ENCODE results near the gene PSMD10. TPM values are rescaled to one million over a fixed set of nuclear protein-coding genes. Genes with fewer than 3 reads are reported as not detected.
A peak's percentile ranks its signal among the peaks of the same experiment; 100 is the strongest.

Gene PSMD10
- total and polyA plus RNA-seq, 2 experiments from 2014 or later, result 70.5 to 71.0 TPM

DNA sequence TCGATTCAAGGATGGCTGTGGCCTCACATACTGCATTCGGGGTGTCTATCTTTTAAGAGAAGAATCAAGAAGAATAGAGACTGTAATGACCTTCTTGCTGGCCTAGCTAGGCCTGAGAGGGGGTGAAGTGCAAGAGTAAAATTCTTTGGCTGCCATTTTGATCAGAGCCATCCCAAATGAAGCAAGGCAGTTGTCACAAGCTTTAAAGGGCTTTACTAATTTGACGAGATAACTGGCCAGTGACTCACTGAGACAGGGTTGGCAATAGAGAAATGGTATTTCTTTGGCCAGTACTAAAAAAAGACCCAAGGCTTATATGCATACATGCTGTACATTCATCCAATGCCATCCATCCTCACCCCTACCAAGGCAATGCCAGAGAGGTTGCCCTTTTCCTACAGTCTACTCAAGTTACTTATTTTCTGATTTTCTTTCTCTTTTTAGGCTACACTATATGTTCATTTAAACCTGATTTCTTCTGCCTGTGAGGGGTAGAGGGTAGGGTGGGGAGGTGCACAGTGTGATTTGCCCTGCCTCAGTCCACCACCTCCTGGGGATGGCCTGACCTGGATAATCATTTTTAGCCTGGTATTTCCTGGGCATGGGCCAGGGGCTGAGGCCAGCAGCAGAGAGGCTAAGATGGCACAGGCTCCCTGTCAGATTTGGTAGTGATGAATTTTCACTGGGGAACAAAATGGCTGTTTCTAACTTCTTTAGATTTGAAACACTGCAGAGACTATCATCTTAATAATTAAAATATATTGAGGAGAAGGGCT is 32.4 kb upstream of the PSMD10 start:
- no peaks in the 10 kb centered on the region for H3F3A ChIP-seq (ENCODE audit: insufficient read depth)
- TF ChIP-seq EZH2 (IDR thresholded peaks at IDR 0.05; ENCODE audit: insufficient read depth, poor library complexity, severe bottlenecking) (no peak), EZH2phosphoT487 (IDR thresholded peaks at IDR 0.05; ENCODE audit: insufficient read depth, low read depth) (no peak)
- H2AFZ ChIP-seq, result peak overlapping the region; percentile 60; the same call in 1 of the 2 replicates
- WGBS, 2 experiments (ENCODE audit: low coverage in 1 of 2, low lambda C conversion rate in 2 of 2, missing lambda C conversion rate in 2 of 2), result 94% methylated on average over 3 of the region's 3 CpGs
- H3K36me3 ChIP-seq (ENCODE audit: low read depth), result no peaks in the 10 kb centered on the region
- H3K9me3 ChIP-seq (ENCODE audit: low read depth), result no peaks in the 10 kb centered on the region
- no peak overlapping the region for H3K27ac ChIP-seq
- H3K79me2 ChIP-seq (ENCODE audit: insufficient read depth), result no peaks in the 10 kb centered on the region
- in situ Hi-C loops (cut with MboI), result no loop called here
- H3K4me1 ChIP-seq (ENCODE audit: insufficient read depth), result peaks cover 13% of the 10 kb centered on the region
- no peaks in the 10 kb centered on the region for H3K27me3 ChIP-seq (replicated peaks; ENCODE audit: insufficient read depth)
- H3K9me2 ChIP-seq (ENCODE audit: insufficient read depth), result no peaks in the 10 kb centered on the region
- no peak overlapping the region for H3K4me2 ChIP-seq (ENCODE audit: unreplicated experiment)
- H3K9ac ChIP-seq, result no peak overlapping the region
- H3K4me3 ChIP-seq, result no peak overlapping the region
- no peak for DNase-seq
- no peaks in the 10 kb centered on the region for H4K20me1 ChIP-seq (ENCODE audit: insufficient read depth)

DNA sequence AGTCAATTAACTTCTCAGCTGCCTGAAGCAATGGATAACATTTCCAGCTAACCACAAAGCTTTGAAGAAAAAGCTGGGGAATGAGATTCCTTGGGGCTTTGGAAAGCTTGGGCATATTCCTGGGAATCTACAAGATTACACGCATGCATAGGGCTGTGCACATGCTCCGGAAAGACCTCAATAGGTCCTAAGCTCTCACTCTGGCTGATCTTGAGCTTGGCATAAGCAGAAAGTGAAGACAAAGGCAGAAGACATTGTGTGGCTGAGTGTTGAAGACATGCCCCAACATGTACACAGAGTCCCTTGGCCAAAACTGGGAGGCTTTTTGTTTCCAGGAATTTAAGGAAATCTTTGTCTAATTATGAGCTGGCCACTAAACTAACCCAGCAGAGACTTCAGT is 31.4 kb upstream of the PSMD10 start:
- no peaks in the 10 kb centered on the region for H3K9me3 ChIP-seq (ENCODE audit: low read depth)
- H2AFZ ChIP-seq, result peak overlapping the region; percentile 60
- H3K27ac ChIP-seq, result peak overlapping the region; percentile 33
- H3K4me2 ChIP-seq (ENCODE audit: unreplicated experiment), result no peak overlapping the region
- peaks cover 13% of the 10 kb centered on the region for H3K4me1 ChIP-seq (ENCODE audit: insufficient read depth)
- H3F3A ChIP-seq (ENCODE audit: insufficient read depth), result no peaks in the 10 kb centered on the region
- H3K9ac ChIP-seq, result no peak overlapping the region
- no peak overlapping the region for H3K4me3 ChIP-seq
- no peaks in the 10 kb centered on the region for H3K27me3 ChIP-seq (replicated peaks; ENCODE audit: insufficient read depth)
- WGBS, 2 experiments (ENCODE audit: low coverage in 1 of 2, low lambda C conversion rate in 2 of 2, missing lambda C conversion rate in 2 of 2), result 18 to 24% methylated on average over 2 of the region's 2 CpGs
- TF ChIP-seq EZH2phosphoT487 (IDR thresholded peaks at IDR 0.05; ENCODE audit: insufficient read depth, low read depth), result no peak
- no peak for TF ChIP-seq EZH2 (IDR thresholded peaks at IDR 0.05; ENCODE audit: insufficient read depth, poor library complexity, severe bottlenecking)
- DNase-seq, result peak; percentile 12
- no peaks in the 10 kb centered on the region for H3K36me3 ChIP-seq (ENCODE audit: low read depth)
- no peaks in the 10 kb centered on the region for H3K79me2 ChIP-seq (ENCODE audit: insufficient read depth)
- no peaks in the 10 kb centered on the region for H3K9me2 ChIP-seq (ENCODE audit: insufficient read depth)
- H4K20me1 ChIP-seq (ENCODE audit: insufficient read depth), result no peaks in the 10 kb centered on the region
- in situ Hi-C loops (cut with MboI), result no loop called here

- TF ChIP-seq EZH2phosphoT487 (IDR thresholded peaks at IDR 0.05; ENCODE audit: insufficient read depth, low read depth) (no peak), EZH2 (IDR thresholded peaks at IDR 0.05; ENCODE audit: insufficient read depth, poor library complexity, severe bottlenecking) (no peak)
- 17 to 37% methylated on average over 2 to 3 of the region's 3 CpGs for WGBS, 2 experiments (ENCODE audit: low coverage in 1 of 2, low lambda C conversion rate in 2 of 2, missing lambda C conversion rate in 2 of 2)
Observed at GRCh38 chrX:108121291-108121690, 29.9 kb upstream of the PSMD10 start.

GRCh38 chrX:108117988-108118387 is 26.6 kb upstream of the PSMD10 start:
- Histone ChIP-seq H3K4me2 (ENCODE audit: unreplicated experiment) (no peak overlapping the region), H2AFZ (no peak overlapping the region), H4K20me1 (ENCODE audit: insufficient read depth) (no peaks in the 10 kb centered on the region), H3F3A (ENCODE audit: insufficient read depth) (no peaks in the 10 kb centered on the region), H3K4me1 (ENCODE audit: insufficient read depth) (peaks cover 7% of the 10 kb centered on the region), H3K9me3 (ENCODE audit: low read depth) (no peaks in the 10 kb centered on the region), H3K4me3 (no peak overlapping the region), H3K9me2 (ENCODE audit: insufficient read depth) (no peaks in the 10 kb centered on the region), H3K27me3 (replicated peaks; ENCODE audit: insufficient read depth) (no peaks in the 10 kb centered on the region), H3K27ac (no peak overlapping the region), H3K9ac (no peak overlapping the region), H3K79me2 (ENCODE audit: insufficient read depth) (no peaks in the 10 kb centered on the region), H3K36me3 (ENCODE audit: low read depth) (no peaks in the 10 kb centered on the region)
- DNase-seq, result no peak
- in situ Hi-C loops (cut with MboI), result no loop called here
- TF ChIP-seq EZH2phosphoT487 (IDR thresholded peaks at IDR 0.05; ENCODE audit: insufficient read depth, low read depth) (no peak), EZH2 (IDR thresholded peaks at IDR 0.05; ENCODE audit: insufficient read depth, poor library complexity, severe bottlenecking) (no peak)
- 91 to 100% methylated on average over 3 of the region's 3 CpGs for WGBS, 2 experiments (ENCODE audit: low coverage in 1 of 2, low lambda C conversion rate in 2 of 2, missing lambda C conversion rate in 2 of 2)

More at GRCh38 chrX:108121291-108121690, 29.9 kb upstream of the PSMD10 start:
- Histone ChIP-seq H3K9me2 (ENCODE audit: insufficient read depth) (no peaks in the 10 kb centered on the region), H3K9ac (no peak overlapping the region), H3K36me3 (ENCODE audit: low read depth) (no peaks in the 10 kb centered on the region), H3K4me2 (ENCODE audit: unreplicated experiment) (no peak overlapping the region), H4K20me1 (ENCODE audit: insufficient read depth) (no peaks in the 10 kb centered on the region), H3K4me3 (no peak overlapping the region), H3K79me2 (ENCODE audit: insufficient read depth) (no peaks in the 10 kb centered on the region), H2AFZ (no peak overlapping the region), H3F3A (ENCODE audit: insufficient read depth) (no peaks in the 10 kb centered on the region), H3K27me3 (replicated peaks; ENCODE audit: insufficient read depth) (no peaks in the 10 kb centered on the region), H3K27ac (no peak overlapping the region), H3K4me1 (ENCODE audit: insufficient read depth) (peaks cover 13% of the 10 kb centered on the region), H3K9me3 (ENCODE audit: low read depth) (no peaks in the 10 kb centered on the region)
- in situ Hi-C loops (cut with MboI), result no loop called here
- no peak for DNase-seq

All from GM23248 (cell line).